ENCODE results near the gene DUS1L. TPM values are rescaled to one million over a fixed set of nuclear protein-coding genes. Genes with fewer than 3 reads are reported as not detected.

Gene DUS1L
- total RNA-seq, 1 experiment from 2014 or later = 129 TPM

DNA sequence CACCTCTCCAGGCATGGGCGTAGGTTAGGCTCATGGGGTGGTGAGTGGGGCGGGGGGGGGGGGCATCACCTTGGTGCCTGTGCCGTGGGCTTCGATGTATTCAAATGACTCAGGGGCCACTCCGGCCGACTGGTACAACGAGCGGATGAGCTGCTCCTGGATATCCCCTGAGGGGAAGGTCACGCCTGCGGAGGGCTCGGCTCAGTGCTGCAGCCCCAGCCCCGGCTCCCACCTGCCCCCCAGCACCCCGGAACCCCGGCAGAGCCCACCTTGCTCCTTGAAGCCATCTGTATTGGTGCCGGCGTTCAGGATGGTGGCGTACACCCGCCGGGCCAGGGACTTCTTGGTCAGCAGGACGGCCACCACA lies 27.0 kb upstream of the DUS1L start:
- Histone ChIP-seq H3K36me3 (ENCODE audit: control insufficient read depth, insufficient read depth, low read length) (peaks cover 24% of the 10 kb centered on the region), H3K27me3 (replicated peaks; ENCODE audit: control insufficient read depth, insufficient read depth, low read length) (no peaks in the 10 kb centered on the region), H3K4me1 (peaks cover 11% of the 10 kb centered on the region), H3K9me3 (no peaks in the 10 kb centered on the region), H3K4me3 (ENCODE audit: low read depth, low read length) (no peak overlapping the region)
- no peaks in the 10 kb centered on the region for H3K9me3 Mint-ChIP-seq (ENCODE audit: unreplicated experiment)
- DNase-seq = no peak
- intact Hi-C loops (cut with micrococcal nuclease; ENCODE audit: unreplicated experiment) = no loop called here
- TF ChIP-seq, protein P1, sequence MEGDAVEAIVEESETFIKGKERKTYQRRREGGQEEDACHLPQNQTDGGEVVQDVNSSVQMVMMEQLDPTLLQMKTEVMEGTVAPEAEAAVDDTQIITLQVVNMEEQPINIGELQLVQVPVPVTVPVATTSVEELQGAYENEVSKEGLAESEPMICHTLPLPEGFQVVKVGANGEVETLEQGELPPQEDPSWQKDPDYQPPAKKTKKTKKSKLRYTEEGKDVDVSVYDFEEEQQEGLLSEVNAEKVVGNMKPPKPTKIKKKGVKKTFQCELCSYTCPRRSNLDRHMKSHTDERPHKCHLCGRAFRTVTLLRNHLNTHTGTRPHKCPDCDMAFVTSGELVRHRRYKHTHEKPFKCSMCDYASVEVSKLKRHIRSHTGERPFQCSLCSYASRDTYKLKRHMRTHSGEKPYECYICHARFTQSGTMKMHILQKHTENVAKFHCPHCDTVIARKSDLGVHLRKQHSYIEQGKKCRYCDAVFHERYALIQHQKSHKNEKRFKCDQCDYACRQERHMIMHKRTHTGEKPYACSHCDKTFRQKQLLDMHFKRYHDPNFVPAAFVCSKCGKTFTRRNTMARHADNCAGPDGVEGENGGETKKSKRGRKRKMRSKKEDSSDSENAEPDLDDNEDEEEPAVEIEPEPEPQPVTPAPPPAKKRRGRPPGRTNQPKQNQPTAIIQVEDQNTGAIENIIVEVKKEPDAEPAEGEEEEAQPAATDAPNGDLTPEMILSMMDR (IDR thresholded peaks at IDR 0.05; ENCODE audit: insufficient read depth in 1 of 2, low read depth in 1 of 2, low read length in 1 of 2, severe bottlenecking in 1 of 2, unreplicated experiment in 1 of 2) = no peak
- ChIA-PET CTCF (no interaction called here), POLR2A (interaction anchor here (0.6 kb wide), 1 partner anchor 29 kb away, joined by 5 read pairs; no protein-coding TSS in a partner anchor)
- no peaks in the 10 kb centered on the region for H3K4me1 Mint-ChIP-seq (ENCODE audit: low read depth, unreplicated experiment)
- no peak overlapping the region for H3K27ac Mint-ChIP-seq (ENCODE audit: unreplicated experiment)
- BruUV-seq (replicated peaks) = no TSS peak
- peaks cover 83% of the 10 kb centered on the region for H3K36me3 Mint-ChIP-seq (ENCODE audit: insufficient read depth, unreplicated experiment)
- no peaks in the 10 kb centered on the region for H3K27me3 Mint-ChIP-seq (ENCODE audit: insufficient read depth, unreplicated experiment)
- no peak overlapping the region for H3K4me3 Mint-ChIP-seq (ENCODE audit: unreplicated experiment)

- no peaks in the 10 kb centered on the region for H3K27me3 ChIP-seq (replicated peaks; ENCODE audit: control insufficient read depth, insufficient read depth, low read length)
- no peaks in the 10 kb centered on the region for H3K4me1 Mint-ChIP-seq (ENCODE audit: low read depth, unreplicated experiment)
- ChIA-PET POLR2A (no interaction called here), CTCF (no interaction called here)
- peaks cover 24% of the 10 kb centered on the region for H3K36me3 ChIP-seq (ENCODE audit: control insufficient read depth, insufficient read depth, low read length)
- no peaks in the 10 kb centered on the region for H3K27me3 Mint-ChIP-seq (ENCODE audit: insufficient read depth, unreplicated experiment)
- TF ChIP-seq, protein P1 (IDR thresholded peaks at IDR 0.05; ENCODE audit: insufficient read depth in 1 of 2, low read depth in 1 of 2, low read length in 1 of 2, severe bottlenecking in 1 of 2, unreplicated experiment in 1 of 2) = no peak
- H3K36me3 Mint-ChIP-seq (ENCODE audit: insufficient read depth, unreplicated experiment) = peaks cover 82% of the 10 kb centered on the region
- H3K9me3 ChIP-seq = no peaks in the 10 kb centered on the region
- no TSS peak for BruUV-seq (replicated peaks)
- DNase-seq = no peak
- no peak overlapping the region for H3K27ac Mint-ChIP-seq (ENCODE audit: unreplicated experiment)
- no peaks in the 10 kb centered on the region for H3K9me3 Mint-ChIP-seq (ENCODE audit: unreplicated experiment)
- no peak overlapping the region for H3K4me3 ChIP-seq (ENCODE audit: low read depth, low read length)
- no peak overlapping the region for H3K4me3 Mint-ChIP-seq (ENCODE audit: unreplicated experiment)
- peaks cover 11% of the 10 kb centered on the region for H3K4me1 ChIP-seq
- intact Hi-C loops (cut with micrococcal nuclease; ENCODE audit: unreplicated experiment) = no loop called here
Measured at GRCh38 chr17:82092094-82092586, 26.5 kb upstream of the DUS1L start.

- Mint-ChIP-seq H3K27me3 (ENCODE audit: insufficient read depth, unreplicated experiment) (no peaks in the 10 kb centered on the region), H3K36me3 (ENCODE audit: insufficient read depth, unreplicated experiment) (peaks cover 82% of the 10 kb centered on the region), H3K27ac (ENCODE audit: unreplicated experiment) (no peak overlapping the region), H3K9me3 (ENCODE audit: unreplicated experiment) (no peaks in the 10 kb centered on the region), H3K4me1 (ENCODE audit: low read depth, unreplicated experiment) (no peaks in the 10 kb centered on the region), H3K4me3 (ENCODE audit: unreplicated experiment) (no peak overlapping the region)
- Histone ChIP-seq H3K9me3 (no peaks in the 10 kb centered on the region), H3K4me1 (peaks cover 7% of the 10 kb centered on the region), H3K36me3 (ENCODE audit: control insufficient read depth, insufficient read depth, low read length) (peaks cover 24% of the 10 kb centered on the region), H3K4me3 (ENCODE audit: low read depth, low read length) (no peak overlapping the region), H3K27me3 (replicated peaks; ENCODE audit: control insufficient read depth, insufficient read depth, low read length) (no peaks in the 10 kb centered on the region)
- intact Hi-C loops (cut with micrococcal nuclease; ENCODE audit: unreplicated experiment) = no loop called here
- BruUV-seq (replicated peaks) = no TSS peak
- TF ChIP-seq, protein P1 (IDR thresholded peaks at IDR 0.05; ENCODE audit: insufficient read depth in 1 of 2, low read depth in 1 of 2, low read length in 1 of 2, severe bottlenecking in 1 of 2, unreplicated experiment in 1 of 2) = no peak
- DNase-seq = no peak
- ChIA-PET POLR2A (no interaction called here), CTCF (no interaction called here)
Measured at GRCh38 chr17:82091264-82092066, 25.9 kb upstream of the DUS1L start.
